Measurements from ENCODE around the gene ZNF503.
A peak's percentile ranks its signal among the peaks of the same experiment; 100 is the strongest.

ZNF503 gene

GRCh38 chr10:75406462-75407223 is 5.1 kb upstream of the ZNF503 start:
- no peak for DNase-seq

GRCh38 chr10:75405598-75406461 is 4.3 kb upstream of the ZNF503 start:
- no peak for DNase-seq

GRCh38 chr10:75404815-75405597 is 3.4 kb upstream of the ZNF503 start:
- DNase-seq, result no peak

- DNase-seq, result no peak
These were observed 2.6 kb upstream of the ZNF503 start for GRCh38 chr10:75403939-75404814.

- DNase-seq, result no peak
These were observed 1.8 kb upstream of the ZNF503 start for GRCh38 chr10:75403144-75403938.

- no peak for DNase-seq
These were observed 1.1 kb upstream of the ZNF503 start for GRCh38 chr10:75402486-75403143.

GRCh38 chr10:75400771-75401568 is 594 bp downstream of the ZNF503 start:
- DNase-seq, result no peak

- no peak for DNase-seq
These were observed 1.3 kb downstream of the ZNF503 start for GRCh38 chr10:75400163-75400770.

GRCh38 chr10:75399461-75400162 is 2.0 kb downstream of the ZNF503 start:
- peak; percentile 52 for DNase-seq

- DNase-seq, result no peak
These were observed 2.7 kb downstream of the ZNF503 start for GRCh38 chr10:75398692-75399460.

GRCh38 chr10:75398200-75398691 is 3.3 kb downstream of the ZNF503 start:
- DNase-seq, result no peak

GRCh38 chr10:75397496-75398199 is 3.9 kb downstream of the ZNF503 start:
- no peak for DNase-seq

- no peak for DNase-seq
These were observed 4.7 kb downstream of the ZNF503 start for GRCh38 chr10:75396631-75397495.

- DNase-seq, result no peak
These were observed 5.5 kb downstream of the ZNF503 start for GRCh38 chr10:75395932-75396630.
